Brain microvascular endothelial cell (primary cell): ENCODE data around the gene MT1G.

ENCODE experiments used
- DNase-seq: peaks from one replicate; pipeline ENCODE4 v3.0.0-alpha.2; 2020
- H3K27ac ChIP-seq: fragments of 250-450 bp; sonication (Bioruptor Pico); 2 replicates; pipeline ENCODE4 v1.5.1; 2020; ENCODE audit warnings: mild to moderate bottlenecking, moderate library complexity
- H3K27me3 ChIP-seq: fragments of 250-450 bp; sonication (Bioruptor Pico); replicated peaks from 2 replicates; pipeline ENCODE4 v1.5.1; 2020; ENCODE audit warnings: mild to moderate bottlenecking
- H3K36me3 ChIP-seq: fragments of 250-450 bp; sonication (Bioruptor Pico); replicated peaks from 2 replicates; pipeline ENCODE4 v1.5.1; 2020; ENCODE audit warnings: mild to moderate bottlenecking
- H3K4me3 ChIP-seq: 2 replicates; pipeline ENCODE4 v1.5.1; 2011; ENCODE audit warnings: low read depth, mild to moderate bottlenecking, control low read depth, low read length, moderate library complexity
- CTCF ChIP-seq: IDR thresholded peaks from 2 replicates; pipeline ENCODE4 v1.5.1; 2011; ENCODE audit warnings: low read depth, mild to moderate bottlenecking, moderate library complexity, low read length, control low read depth, inconsistent platforms; ENCODE audit errors: missing control alignments
- in situ Hi-C: cut with HindIII; loops from 2 replicates; pipeline ENCODE4 v1.10.0; 2017; ENCODE audit warnings: low sequenced_read_pairs, low pct_ligation_motif_present

The MT1G gene

GRCh38 chr16:56629531-56629930, 38.3 kb downstream of the MT1G start:
- Histone ChIP-seq H3K27me3 (peaks cover 6% of the 10 kb centered on the region), H3K4me3 (no peak overlapping the region), H3K36me3 (no peaks in the 10 kb centered on the region), H3K27ac (no peak overlapping the region)
- TF ChIP-seq CTCF, result no peak
- in situ Hi-C loops, result no loop called here
- no peak for DNase-seq

- in situ Hi-C loops, result no loop called here
Measured at GRCh38 chr16:56628486-56629350, 39.1 kb downstream of the MT1G start.

GRCh38 chr16:56626685-56627084, 41.2 kb downstream of the MT1G start:
- H3K27me3 ChIP-seq, result no peaks in the 10 kb centered on the region
- in situ Hi-C loops, result no loop called here
- no peak for DNase-seq
- H3K4me3 ChIP-seq, result peak overlapping the region; percentile 74
- H3K36me3 ChIP-seq, result no peaks in the 10 kb centered on the region
- peak overlapping the region; percentile 54 for H3K27ac ChIP-seq
- TF ChIP-seq CTCF, result no peak

More at GRCh38 chr16:56628486-56629350, 39.1 kb downstream of the MT1G start:
- no peak overlapping the region for H3K27ac ChIP-seq
- DNase-seq, result no peak
- TF ChIP-seq CTCF, result no peak
- H3K4me3 ChIP-seq, result no peak overlapping the region
- H3K27me3 ChIP-seq, result peaks cover 2% of the 10 kb centered on the region
- no peaks in the 10 kb centered on the region for H3K36me3 ChIP-seq

- Histone ChIP-seq H3K27ac (peak overlapping the region; percentile 75), H3K4me3 (peak overlapping the region; percentile 74), H3K27me3 (no peaks in the 10 kb centered on the region), H3K36me3 (no peaks in the 10 kb centered on the region)
- TF ChIP-seq CTCF, result no peak
- DNase-seq, result peak; percentile 66
- in situ Hi-C loops, result no loop called here
Measured at GRCh38 chr16:56625943-56626654, 41.8 kb downstream of the MT1G start.

- in situ Hi-C loops, result no loop called here
- Histone ChIP-seq H3K36me3 (no peaks in the 10 kb centered on the region), H3K27ac (peak within 1 kb of the TSS; percentile 75), H3K27me3 (no peaks in the 10 kb centered on the region), H3K4me3 (peak within 1 kb of the TSS; percentile 74)
- peak; percentile 70 for DNase-seq
- TF ChIP-seq CTCF, result no peak
Measured at GRCh38 chr16:56625140-56625942, 42.5 kb downstream of the MT1G start, which contains the start of gene MT1E. Gene MT1E, plus strand, starts transcription at chr16:56625781. Its CDS starts 71 bp downstream, at chr16:56625852.
